ENCODE results near the gene ASMTL.
"Not testable (repeated sequence)": the region's sequence is repeated elsewhere in the genome, so short reads cannot be mapped to it uniquely, and the experiment has no call there.

Gene ASMTL

GRCh38 chrX:1405769-1406168, 46.9 kb downstream of the ASMTL start:
- not testable (repeated sequence) for DNase-seq (ENCODE audit: low read depth in 2 of 2)

DNA sequence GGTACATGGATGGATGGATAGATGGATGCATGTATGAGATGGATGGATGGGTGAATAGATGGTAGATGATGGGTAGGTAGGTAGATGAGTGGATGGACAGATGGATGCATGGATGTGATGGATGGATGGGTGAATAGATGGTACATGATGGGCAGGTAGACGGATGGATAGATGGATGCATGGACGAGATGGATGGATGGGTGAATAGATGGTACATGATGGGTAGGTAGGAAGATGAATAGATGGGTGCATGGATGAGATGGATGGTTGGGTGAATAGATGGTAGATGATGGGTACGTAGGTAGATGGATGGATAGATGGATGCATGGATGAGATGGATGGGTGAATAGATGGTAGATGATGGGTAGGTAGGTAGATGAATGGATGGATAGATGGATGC, 48.8 kb downstream of the ASMTL start:
- not testable (repeated sequence) for DNase-seq (ENCODE audit: low read depth in 2 of 2)

GRCh38 chrX:1403228-1403627, 49.5 kb downstream of the ASMTL start:
- DNase-seq (ENCODE audit: low read depth in 2 of 2): no peak

DNA sequence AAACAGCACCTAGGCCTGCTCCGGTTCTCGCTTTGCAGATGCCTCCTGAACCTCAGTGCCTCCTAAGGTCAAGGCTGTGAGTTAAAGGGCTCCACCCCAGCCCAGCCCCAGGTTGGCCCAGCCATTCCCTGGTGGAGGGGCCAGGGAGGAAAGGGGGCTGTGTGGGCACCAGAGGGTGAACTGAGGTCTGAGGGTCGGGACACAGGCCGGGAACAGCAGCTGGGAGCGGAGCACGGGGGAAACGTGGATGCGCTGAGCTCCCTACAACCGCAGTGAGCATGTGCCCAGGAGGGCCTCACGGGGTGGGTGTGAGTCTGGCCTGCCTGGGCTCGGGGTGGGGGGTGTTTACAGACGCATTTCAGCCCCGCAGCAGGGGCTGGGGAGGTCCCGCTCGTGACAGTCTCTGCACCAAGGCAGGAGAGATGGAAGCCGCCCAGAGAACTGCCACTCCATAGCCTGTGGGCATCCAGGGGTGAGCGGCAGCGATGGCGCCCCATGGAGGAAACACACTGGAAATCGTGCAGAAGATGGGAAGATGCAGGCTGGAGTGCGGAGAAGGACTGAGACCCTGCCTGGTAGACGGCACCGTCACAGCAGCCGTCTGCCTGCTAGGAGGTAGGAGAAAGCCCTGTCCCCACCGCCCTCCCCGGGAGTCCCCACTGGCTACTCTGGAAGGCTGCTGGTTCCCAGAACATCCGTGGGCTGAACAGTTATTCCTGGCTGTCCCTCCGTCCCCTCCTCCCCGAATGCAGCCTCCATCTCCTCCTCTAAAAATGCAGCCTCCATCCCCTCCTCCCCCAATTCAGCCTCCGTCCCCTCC, 50.9 kb downstream of the ASMTL start:
- DNase-seq (ENCODE audit: low read depth in 2 of 2): no peak

- no peak for DNase-seq (ENCODE audit: low read depth in 2 of 2)
Measured at GRCh38 chrX:1400742-1401471, 51.8 kb downstream of the ASMTL start.

- no peak for DNase-seq (ENCODE audit: low read depth in 2 of 2)
Measured at GRCh38 chrX:1400049-1400448, 52.7 kb downstream of the ASMTL start.

GRCh38 chrX:1398431-1399340, 54.0 kb downstream of the ASMTL start:
- no peak for DNase-seq (ENCODE audit: low read depth in 2 of 2)

DNA sequence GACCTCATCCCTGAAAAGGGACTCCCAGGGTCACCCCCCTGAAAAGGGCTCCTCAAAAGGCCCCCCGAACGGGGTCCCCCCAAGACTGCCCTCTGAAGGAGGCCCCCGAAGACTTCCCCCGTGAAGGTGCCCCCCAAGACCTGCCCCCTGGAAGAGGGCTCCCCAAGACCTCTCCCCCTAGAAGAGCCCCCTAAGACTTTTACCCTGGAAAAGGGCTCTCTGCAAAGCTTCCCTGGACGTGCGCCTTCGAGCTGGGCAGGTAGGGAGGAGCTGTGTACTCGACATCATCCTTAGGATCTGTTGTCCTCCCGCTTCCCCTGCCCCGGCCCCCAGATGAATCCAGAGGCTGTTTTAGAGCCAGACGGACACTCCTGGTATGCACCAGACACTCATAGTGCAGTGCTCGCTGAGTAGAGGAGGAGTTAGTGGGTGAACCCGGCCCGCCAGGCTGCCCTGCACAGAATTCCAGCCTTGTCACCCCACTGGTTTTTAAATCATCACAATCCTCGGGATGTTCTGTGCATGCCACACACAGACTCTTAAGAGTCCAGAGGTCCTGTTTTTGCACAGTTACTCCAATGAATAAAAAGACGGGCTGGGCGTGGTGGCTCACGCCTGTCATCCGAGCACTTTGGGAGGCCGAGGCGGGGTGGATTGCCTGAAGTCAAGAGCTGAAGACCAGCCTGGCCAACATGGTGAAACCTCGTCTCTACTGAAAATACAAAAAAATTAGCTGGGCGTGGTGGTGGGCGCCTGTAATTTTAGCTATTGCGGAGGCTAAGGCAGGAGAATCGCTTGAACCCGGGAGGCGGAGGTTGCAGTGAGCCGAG, 55.1 kb downstream of the ASMTL start:
- no peak for DNase-seq (ENCODE audit: low read depth in 2 of 2)

- no peak for DNase-seq (ENCODE audit: low read depth in 2 of 2)
Measured at GRCh38 chrX:1397001-1397400, 55.7 kb downstream of the ASMTL start.

GRCh38 chrX:1395646-1396216, 57.0 kb downstream of the ASMTL start:
- DNase-seq (ENCODE audit: low read depth in 2 of 2): no peak

- DNase-seq (ENCODE audit: low read depth in 2 of 2): no peak
Measured at GRCh38 chrX:1394731-1395501, 57.8 kb downstream of the ASMTL start.

DNA sequence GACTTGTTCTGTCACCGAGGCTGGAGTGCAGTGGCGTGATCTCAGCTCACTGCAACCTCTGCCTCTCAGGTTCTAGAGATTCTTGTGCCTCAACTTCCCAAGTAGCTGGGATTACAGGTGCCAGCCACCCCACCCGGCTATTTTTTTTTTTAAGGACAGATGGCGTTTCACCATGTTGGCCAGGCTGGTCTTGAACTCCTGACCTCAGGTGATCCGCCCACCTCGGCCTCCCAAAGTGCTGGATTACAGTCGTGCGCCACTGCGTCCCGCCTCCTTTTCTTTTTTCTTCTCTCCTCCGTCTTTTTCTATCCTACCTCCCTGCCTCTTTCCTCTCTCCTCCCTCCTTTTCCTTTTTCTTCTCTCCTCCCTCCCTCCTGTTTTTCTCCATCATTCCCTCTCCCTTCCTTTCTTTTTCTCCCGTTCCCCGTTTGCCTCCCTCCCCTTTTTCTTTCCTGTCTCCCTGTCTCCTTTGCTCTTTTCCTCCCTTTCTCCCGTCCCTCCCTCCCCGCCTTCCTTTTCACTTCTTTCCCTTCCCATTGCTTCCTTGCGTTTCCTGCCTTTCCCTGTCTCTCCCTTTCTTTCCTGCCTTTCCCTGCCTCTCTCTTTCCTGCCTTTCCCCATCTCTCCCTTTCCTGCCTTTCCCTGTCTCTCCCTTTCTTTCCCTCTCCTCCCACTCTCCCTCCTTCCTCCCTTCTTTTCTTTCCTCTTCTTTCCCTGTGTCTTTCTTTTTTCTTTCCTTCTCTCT, 58.7 kb downstream of the ASMTL start:
- DNase-seq (ENCODE audit: low read depth in 2 of 2): no peak

DNA sequence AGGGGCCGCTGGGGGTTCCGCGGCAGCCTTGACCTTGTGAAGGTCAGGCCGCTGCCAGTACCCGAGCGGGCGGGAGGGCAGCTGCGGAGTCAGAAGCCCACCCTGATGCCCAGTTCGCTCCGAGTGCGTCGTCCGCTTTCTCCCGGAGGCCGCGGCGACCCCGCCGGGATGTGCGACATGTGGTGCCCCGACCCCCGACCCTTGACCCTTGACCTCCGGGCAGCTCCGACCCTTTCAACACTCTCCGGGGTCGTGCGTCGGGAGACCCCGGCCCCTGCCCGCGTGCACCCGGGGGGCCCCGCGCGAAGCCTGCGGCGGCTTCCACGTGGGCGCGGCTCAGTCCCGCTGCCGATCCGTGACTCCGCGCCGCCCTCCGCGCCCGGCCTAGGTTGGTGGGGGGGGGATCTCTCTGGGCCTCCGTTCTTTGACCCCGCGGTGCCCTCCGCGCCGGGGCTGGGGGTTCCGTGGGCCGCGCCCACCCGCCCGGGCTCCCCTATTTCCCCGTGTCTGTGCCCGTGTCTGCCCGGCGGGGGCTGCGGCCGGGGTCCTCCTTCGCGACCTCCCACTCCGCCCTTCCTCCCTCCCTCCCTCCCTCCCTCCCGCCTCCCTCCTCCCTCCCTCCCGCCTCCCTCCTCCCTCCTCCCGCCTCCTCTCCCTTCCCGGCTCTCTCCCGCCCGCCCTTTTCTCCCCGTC, 60.2 kb downstream of the ASMTL start:
- DNase-seq (ENCODE audit: low read depth in 2 of 2): peak; percentile 43

GRCh38 chrX:1391707-1392375, 60.9 kb downstream of the ASMTL start, which contains the start of gene SLC25A6:
Gene SLC25A6 (minus strand): TSS chrX:1392113. CDS start chrX:1392009, 104 bp downstream.
- DNase-seq (ENCODE audit: low read depth in 2 of 2): peak; percentile 99 to 100

DNA sequence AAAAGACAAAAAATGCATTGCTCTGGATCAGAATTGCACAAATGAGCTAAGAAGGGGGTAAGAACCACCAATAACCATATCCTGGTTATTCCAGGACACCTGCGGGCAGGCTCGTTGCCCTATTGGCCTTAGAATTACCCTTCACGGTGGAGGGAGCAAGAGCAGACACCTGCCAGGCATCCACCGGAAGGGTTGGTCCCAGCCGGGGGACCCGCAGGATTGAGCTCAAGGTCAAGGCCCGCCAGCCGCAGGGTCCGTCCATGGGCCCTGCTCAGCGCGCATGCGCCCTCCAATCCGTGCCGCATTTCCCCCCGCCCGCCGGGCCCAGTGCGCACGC, 61.4 kb downstream of the ASMTL start:
- no peak for DNase-seq (ENCODE audit: low read depth in 2 of 2)

- DNase-seq (ENCODE audit: low read depth in 2 of 2): no peak
Measured at GRCh38 chrX:1390621-1391369, 61.9 kb downstream of the ASMTL start.

DNA sequence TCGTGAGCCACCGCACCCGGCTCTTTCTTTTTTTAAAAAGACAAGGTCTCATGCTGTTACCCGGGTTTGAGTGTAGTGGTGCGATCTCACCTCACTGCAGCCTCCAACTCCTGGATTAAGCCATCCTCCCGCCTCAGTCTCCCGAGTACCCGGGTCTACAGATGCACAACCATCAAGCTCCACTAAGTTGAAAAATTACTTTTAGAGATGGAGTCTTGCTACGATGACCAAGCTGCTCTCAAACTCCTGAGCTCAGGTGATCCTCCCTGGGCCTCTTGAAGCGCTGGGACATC, 62.8 kb downstream of the ASMTL start:
- no peak for DNase-seq (ENCODE audit: low read depth in 2 of 2)

Data from activated CD4-positive, alpha-beta T cell treated with anti-CD3 and anti-CD28 coated beads for 24 hours (primary cell).